Measurements from ENCODE around the gene RASGEF1C.

DNA sequence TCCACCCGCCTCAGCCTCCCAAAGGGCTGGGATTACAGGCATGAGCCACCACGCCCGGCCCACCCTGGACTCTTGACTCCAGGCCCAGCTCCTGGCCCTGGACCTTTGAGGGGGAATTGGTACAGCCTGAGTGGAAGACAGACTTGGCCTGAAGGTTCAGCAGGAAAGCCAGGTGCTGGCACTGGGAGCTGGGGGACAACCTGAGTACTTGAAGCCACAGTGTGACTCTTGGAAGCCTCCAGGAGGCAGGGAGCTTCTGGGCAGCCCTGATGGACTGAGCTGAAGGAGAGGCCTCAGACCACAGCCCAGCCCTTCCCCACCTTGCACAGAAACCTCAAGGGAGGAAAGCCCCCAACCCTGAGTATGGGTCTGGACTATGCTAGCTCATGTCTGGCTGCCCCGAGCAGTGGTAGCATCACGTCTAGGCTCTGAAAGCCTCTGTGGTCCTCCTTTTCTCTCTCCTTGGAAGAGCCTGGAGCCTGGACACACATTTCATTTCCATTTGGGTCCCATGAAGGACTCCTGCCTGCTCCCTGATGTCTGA lies 54.1 kb downstream of the RASGEF1C start:
- TF ChIP-seq, protein P1, sequence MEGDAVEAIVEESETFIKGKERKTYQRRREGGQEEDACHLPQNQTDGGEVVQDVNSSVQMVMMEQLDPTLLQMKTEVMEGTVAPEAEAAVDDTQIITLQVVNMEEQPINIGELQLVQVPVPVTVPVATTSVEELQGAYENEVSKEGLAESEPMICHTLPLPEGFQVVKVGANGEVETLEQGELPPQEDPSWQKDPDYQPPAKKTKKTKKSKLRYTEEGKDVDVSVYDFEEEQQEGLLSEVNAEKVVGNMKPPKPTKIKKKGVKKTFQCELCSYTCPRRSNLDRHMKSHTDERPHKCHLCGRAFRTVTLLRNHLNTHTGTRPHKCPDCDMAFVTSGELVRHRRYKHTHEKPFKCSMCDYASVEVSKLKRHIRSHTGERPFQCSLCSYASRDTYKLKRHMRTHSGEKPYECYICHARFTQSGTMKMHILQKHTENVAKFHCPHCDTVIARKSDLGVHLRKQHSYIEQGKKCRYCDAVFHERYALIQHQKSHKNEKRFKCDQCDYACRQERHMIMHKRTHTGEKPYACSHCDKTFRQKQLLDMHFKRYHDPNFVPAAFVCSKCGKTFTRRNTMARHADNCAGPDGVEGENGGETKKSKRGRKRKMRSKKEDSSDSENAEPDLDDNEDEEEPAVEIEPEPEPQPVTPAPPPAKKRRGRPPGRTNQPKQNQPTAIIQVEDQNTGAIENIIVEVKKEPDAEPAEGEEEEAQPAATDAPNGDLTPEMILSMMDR (IDR thresholded peaks at IDR 0.05), result no peak
- no peak for TF ChIP-seq POLR2A (IDR thresholded peaks at IDR 0.05)
